Measurements from ENCODE around the gene RASAL1. TPM values are rescaled to one million over a fixed set of nuclear protein-coding genes. Genes with fewer than 3 reads are reported as not detected.
"Not testable (repeated sequence)": the region's sequence is repeated elsewhere in the genome, so short reads cannot be mapped to it uniquely, and the experiment has no call there.

The RASAL1 gene
- total RNA-seq, 2 experiments from 2014 or later, result 1.2 to 2.7 TPM

DNA sequence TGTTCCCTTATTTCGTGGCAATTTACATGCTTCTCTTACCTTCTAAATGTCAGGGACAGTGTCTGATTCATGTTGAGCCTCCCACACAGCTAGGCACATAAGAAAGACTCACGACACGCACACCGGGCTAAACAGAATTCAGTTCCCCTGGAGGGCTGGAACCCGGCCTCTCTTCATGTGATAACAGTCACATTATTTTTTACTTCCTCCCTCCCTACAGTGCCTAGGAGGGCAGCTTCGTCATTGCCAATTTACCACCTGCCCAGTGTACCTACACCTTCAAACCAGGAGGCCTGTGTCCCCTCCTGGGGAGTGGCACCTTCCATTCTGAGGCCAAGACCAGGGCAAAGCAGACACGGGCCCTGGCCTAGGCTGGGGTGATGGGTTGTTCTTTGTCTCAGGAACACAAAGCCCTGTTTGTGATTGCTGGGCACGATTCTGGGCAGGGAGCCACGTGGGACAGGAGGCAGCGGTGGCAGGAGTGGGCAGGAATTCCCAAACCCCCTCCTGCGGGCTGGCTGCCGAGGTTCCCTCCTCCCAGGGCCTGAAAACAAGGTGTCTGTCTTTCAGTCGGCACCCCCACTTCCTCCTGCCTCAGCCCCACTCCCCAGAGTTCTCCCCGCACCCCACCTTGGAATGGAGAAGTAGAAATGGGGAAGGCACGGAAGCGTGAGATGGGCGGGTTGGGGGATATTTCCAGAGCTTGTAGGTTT is 6.8 kb upstream of the RASAL1 start:
- Mint-ChIP-seq H3K4me1 (ENCODE audit: low read depth) (no peaks in the 10 kb centered on the region), H3K9me3 (peaks cover 4% of the 10 kb centered on the region), H3K36me3 (ENCODE audit: low read depth) (no peaks in the 10 kb centered on the region), H3K4me3 (no peak overlapping the region), H3K27ac (no peak overlapping the region), H3K27me3 (no peaks in the 10 kb centered on the region)
- no peaks in the 10 kb centered on the region for H3K27me3 ChIP-seq (ENCODE audit: control insufficient read depth in 1 of 2, insufficient read depth in 2 of 2, low read length in 2 of 2)
- ATAC-seq (ENCODE audit: poor library complexity) (no peak), DNase-seq (peak in 2 of 14 experiments; percentile 60 to 71)
- peaks cover 4% of the 10 kb centered on the region for H3K4me1 ChIP-seq (ENCODE audit: insufficient read depth, low read length)
- H3K4me3 ChIP-seq (ENCODE audit: low read length), result no peak overlapping the region
- CTCF ChIA-PET, result no interaction called here
- peak overlapping the region in 1 of 2 donors; percentile 40 for H3K27ac ChIP-seq (ENCODE audit: low read depth in 1 of 2, low read length in 2 of 2)
- intact Hi-C loops (cut with DNase I, micrococcal nuclease), result no loop called here
- POLR2A ChIA-PET, result no interaction called here
- no peak for TF ChIP-seq CTCF (IDR thresholded peaks at IDR 0.05)
- no peaks in the 10 kb centered on the region for H3K36me3 ChIP-seq (ENCODE audit: insufficient read depth, low read length)
- H3K9me3 ChIP-seq (ENCODE audit: control insufficient read depth in 1 of 2, insufficient read depth in 1 of 2, low read length in 2 of 2), result no peaks in the 10 kb centered on the region

DNA sequence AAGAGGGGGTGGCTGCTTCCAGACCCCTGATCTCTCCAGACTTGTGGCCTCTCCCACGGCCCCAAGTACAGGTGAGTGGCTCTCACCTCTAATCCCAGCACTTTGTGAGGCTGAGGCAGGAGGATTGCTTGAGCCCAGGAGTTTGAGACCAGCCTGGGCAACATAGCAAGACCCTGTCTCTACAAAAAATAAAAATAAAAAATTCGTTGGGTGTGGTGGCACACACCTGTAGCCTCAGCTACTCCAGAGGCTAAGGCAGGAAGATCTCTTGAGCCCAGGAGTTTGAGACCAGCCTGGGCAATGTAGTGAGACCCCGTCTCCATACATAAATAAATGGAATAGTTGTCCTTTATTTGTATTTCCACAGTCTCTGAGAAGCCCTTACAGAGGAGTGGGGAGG is 6.2 kb upstream of the RASAL1 start:
- H3K9me3 Mint-ChIP-seq, result not testable (repeated sequence)

GRCh38 chr12:113140706-113141105 is 5.1 kb upstream of the RASAL1 start:
- Histone ChIP-seq H3K4me3 (ENCODE audit: low read length) (no peak overlapping the region), H3K4me1 (ENCODE audit: insufficient read depth, low read length) (peaks cover 13% of the 10 kb centered on the region), H3K36me3 (ENCODE audit: insufficient read depth, low read length) (no peaks in the 10 kb centered on the region), H3K9me3 (ENCODE audit: control insufficient read depth in 1 of 2, insufficient read depth in 1 of 2, low read length in 2 of 2) (no peaks in the 10 kb centered on the region), H3K27ac (ENCODE audit: low read depth in 1 of 2, low read length in 2 of 2) (no peak overlapping the region), H3K27me3 (ENCODE audit: control insufficient read depth in 1 of 2, insufficient read depth in 2 of 2, low read length in 2 of 2) (no peaks in the 10 kb centered on the region)
- ChIA-PET POLR2A (no interaction called here), CTCF (no interaction called here)
- ATAC-seq (ENCODE audit: poor library complexity) (no peak), DNase-seq (no peak)
- Mint-ChIP-seq H3K4me3 (no peak overlapping the region), H3K9me3 (no peaks in the 10 kb centered on the region), H3K4me1 (ENCODE audit: low read depth) (peaks cover 13% of the 10 kb centered on the region), H3K27ac (no peak overlapping the region), H3K27me3 (no peaks in the 10 kb centered on the region), H3K36me3 (ENCODE audit: low read depth) (no peaks in the 10 kb centered on the region)
- intact Hi-C loops (cut with DNase I, micrococcal nuclease), result no loop called here
- no peak for TF ChIP-seq CTCF (IDR thresholded peaks at IDR 0.05)

More for the DNA sequence above, 6.2 kb upstream of the RASAL1 start:
- intact Hi-C loops (cut with DNase I, micrococcal nuclease); CTCF ChIA-PET; H3K4me1 Mint-ChIP-seq (ENCODE audit: low read depth); POLR2A ChIA-PET; H3K27ac Mint-ChIP-seq; H3K27me3 Mint-ChIP-seq; ATAC-seq (ENCODE audit: poor library complexity); H3K27me3 ChIP-seq (ENCODE audit: control insufficient read depth in 1 of 2, insufficient read depth in 2 of 2, low read length in 2 of 2); H3K4me3 ChIP-seq (ENCODE audit: low read length); DNase-seq; H3K36me3 Mint-ChIP-seq (ENCODE audit: low read depth); H3K4me1 ChIP-seq (ENCODE audit: insufficient read depth, low read length); H3K4me3 Mint-ChIP-seq; H3K27ac ChIP-seq (ENCODE audit: low read depth in 1 of 2, low read length in 2 of 2); H3K36me3 ChIP-seq (ENCODE audit: insufficient read depth, low read length); H3K9me3 ChIP-seq (ENCODE audit: control insufficient read depth in 1 of 2, insufficient read depth in 1 of 2, low read length in 2 of 2): not testable (repeated sequence)

GRCh38 chr12:113138826-113139225 is 3.3 kb upstream of the RASAL1 start:
- H3K36me3 Mint-ChIP-seq (ENCODE audit: low read depth), result no peaks in the 10 kb centered on the region
- CTCF ChIA-PET, result no interaction called here
- intact Hi-C loops (cut with DNase I, micrococcal nuclease), result loop anchor here in 1 of 2 experiments (5.0 kb wide), 1 partner anchor 33 kb away; no protein-coding TSS in a partner anchor

More at GRCh38 chr12:113138826-113139225, 3.3 kb upstream of the RASAL1 start:
- H3K27ac Mint-ChIP-seq, result no peak overlapping the region
- Histone ChIP-seq H3K9me3 (ENCODE audit: control insufficient read depth in 1 of 2, insufficient read depth in 1 of 2, low read length in 2 of 2) (no peaks in the 10 kb centered on the region), H3K4me3 (ENCODE audit: low read length) (no peak overlapping the region), H3K4me1 (ENCODE audit: insufficient read depth, low read length) (peaks cover 26% of the 10 kb centered on the region), H3K27ac (ENCODE audit: low read depth in 1 of 2, low read length in 2 of 2) (no peak overlapping the region), H3K36me3 (ENCODE audit: insufficient read depth, low read length) (no peaks in the 10 kb centered on the region), H3K27me3 (ENCODE audit: control insufficient read depth in 1 of 2, insufficient read depth in 2 of 2, low read length in 2 of 2) (no peaks in the 10 kb centered on the region)
- no peak overlapping the region for H3K4me3 Mint-ChIP-seq
- no peaks in the 10 kb centered on the region for H3K27me3 Mint-ChIP-seq
- DNase-seq, result no peak
- ATAC-seq (ENCODE audit: poor library complexity), result no peak
- no peaks in the 10 kb centered on the region for H3K9me3 Mint-ChIP-seq
- POLR2A ChIA-PET, result interaction anchor here (0.5 kb wide), 1 partner anchor 49 kb away, joined by 5 read pairs; no protein-coding TSS in a partner anchor
- peaks cover 13% of the 10 kb centered on the region for H3K4me1 Mint-ChIP-seq (ENCODE audit: low read depth)
- no peak for TF ChIP-seq CTCF (IDR thresholded peaks at IDR 0.05)

Measured in CD4-positive, alpha-beta T cell (primary cell).